T-helper 1 cell treated with Interleukin-12 subunit alpha and Interleukin-12 subunit beta and Interleukin-4 antibody, amounts not matched to agents 30 ng/mL and 1 ng/mL, for 36 hours (primary cell): ENCODE results near the gene PNP. TPM values are rescaled to one million over a fixed set of nuclear protein-coding genes. Genes with fewer than 3 reads are reported as not detected.
"Not testable (repeated sequence)": the region's sequence is repeated elsewhere in the genome, so short reads cannot be mapped to it uniquely, and the experiment has no call there.

Source experiments
- intact Hi-C: fragments of 100-400 bp; cut with micrococcal nuclease; formaldehyde crosslinking; loops from one replicate; pipeline ENCODE4 v1.15.1; 2024
- total RNA-seq: library from RNA; stranded (reverse); gene quantifications from 2 replicates; pipeline ENCODE4 v1.2.3, GENCODE V29; 2022

PNP gene
- total RNA-seq, 1 donor from 2014 or later: 134 TPM

GRCh38 chr14:20486684-20487395, 17.6 kb downstream of the PNP start:
- intact Hi-C loops: loop anchor here (1.0 to 5.0 kb wide), 2 partner anchors 45 to 122 kb away; no protein-coding TSS in a partner anchor

GRCh38 chr14:20487396-20487725, 18.2 kb downstream of the PNP start:
- intact Hi-C loops: loop anchor here (1.0 to 5.0 kb wide), 2 partner anchors 45 to 122 kb away; no protein-coding TSS in a partner anchor

GRCh38 chr14:20489093-20489994, 20.1 kb downstream of the PNP start:
- intact Hi-C loops: loop anchor here (2.0 to 5.0 kb wide), 2 partner anchors 19 to 43 kb away; no protein-coding TSS in a partner anchor

GRCh38 chr14:20490563-20490962, 21.4 kb downstream of the PNP start:
- intact Hi-C loops: loop anchor here (2.0 kb wide), 1 partner anchor 14 kb away; no protein-coding TSS in a partner anchor

- intact Hi-C loops: no loop called here
Observed at GRCh38 chr14:20492486-20492885, 23.3 kb downstream of the PNP start.

- intact Hi-C loops: no loop called here
Observed at GRCh38 chr14:20493634-20494033, 24.4 kb downstream of the PNP start.

- intact Hi-C loops: no loop called here
Observed at GRCh38 chr14:20494935-20495766, 25.9 kb downstream of the PNP start.

- intact Hi-C loops: no loop called here
Observed at GRCh38 chr14:20498622-20499021, 29.4 kb downstream of the PNP start.

GRCh38 chr14:20499108-20499507, 29.9 kb downstream of the PNP start:
- intact Hi-C loops: no loop called here

GRCh38 chr14:20499881-20500280, 30.7 kb downstream of the PNP start:
- intact Hi-C loops: no loop called here

GRCh38 chr14:20501346-20501745, 32.1 kb downstream of the PNP start:
- intact Hi-C loops: no loop called here

GRCh38 chr14:20503898-20504297, 34.7 kb downstream of the PNP start:
- intact Hi-C loops: no loop called here

GRCh38 chr14:20506276-20506675, 37.1 kb downstream of the PNP start:
- intact Hi-C loops: not testable (repeated sequence)

GRCh38 chr14:20506752-20507151, 37.5 kb downstream of the PNP start:
- intact Hi-C loops: not testable (repeated sequence)

GRCh38 chr14:20507537-20507936, 38.3 kb downstream of the PNP start:
- intact Hi-C loops: not testable (repeated sequence)

GRCh38 chr14:20508367-20508766, 39.2 kb downstream of the PNP start:
- intact Hi-C loops: no loop called here

- intact Hi-C loops: no loop called here
Observed at GRCh38 chr14:20512177-20512905, 43.1 kb downstream of the PNP start.

GRCh38 chr14:20515846-20516245, 46.6 kb downstream of the PNP start:
- intact Hi-C loops: no loop called here

- intact Hi-C loops: no loop called here
Observed at GRCh38 chr14:20516921-20517320, 47.7 kb downstream of the PNP start.

- intact Hi-C loops: no loop called here
Observed at GRCh38 chr14:20522332-20522731, 53.1 kb downstream of the PNP start.

GRCh38 chr14:20524027-20524426, 54.8 kb downstream of the PNP start:
- intact Hi-C loops: no loop called here
